Progenitor cell of endocrine pancreas (in vitro differentiated cells): ENCODE data around the gene PPP1R16B. TPM values are rescaled to one million over a fixed set of nuclear protein-coding genes. Genes with fewer than 3 reads are reported as not detected.

Experiments
- DNase-seq: peaks from one replicate; pipeline ENCODE4 v3.0.0; 2021; ENCODE audit warnings: low spot score; ENCODE audit not compliant: unreplicated experiment
- H3K27ac Mint-ChIP-seq: 2 replicates; pipeline ENCODE4 v1.8.0; 2021; ENCODE audit warnings: mild to moderate bottlenecking, moderate library complexity, mixed read lengths
- H3K27me3 Mint-ChIP-seq: 2 replicates; pipeline ENCODE4 v1.8.0; 2021; ENCODE audit warnings: mixed read lengths
- H3K36me3 Mint-ChIP-seq: 2 replicates; pipeline ENCODE4 v1.8.0; 2022; ENCODE audit warnings: mixed read lengths; ENCODE audit not compliant: insufficient read depth
- H3K4me1 Mint-ChIP-seq: 2 replicates; pipeline ENCODE4 v1.8.0; 2021; ENCODE audit warnings: low read depth, mixed read lengths
- H3K4me3 Mint-ChIP-seq: 2 replicates; pipeline ENCODE4 v1.8.0; 2021; ENCODE audit warnings: low read depth, mild to moderate bottlenecking, moderate library complexity, mixed read lengths
- H3K9me3 Mint-ChIP-seq: 2 replicates; pipeline ENCODE4 v1.8.0; 2021; ENCODE audit warnings: low read depth, mixed read lengths
- total RNA-seq: library from RNA; stranded (reverse); gene quantifications from 2 replicates; pipeline ENCODE4 v1.2.1, GENCODE V29; 2021
- TF ChIP-seq, protein P1 (sequence below): fragments of 200-600 bp; sonication (generic); IDR thresholded peaks from one replicate; pipeline ENCODE4 v1.5.0; 2021; ENCODE audit warnings: antibody characterized with exemption, mild to moderate bottlenecking; ENCODE audit not compliant: unreplicated experiment

PPP1R16B gene
- total RNA-seq, 1 donor from 2014 or later: not detected

GRCh38 chr20:38828514-38829295, 23.2 kb downstream of the PPP1R16B start:
- Mint-ChIP-seq H3K36me3 (no peaks in the 10 kb centered on the region), H3K4me3 (no peak overlapping the region), H3K27ac (no peak overlapping the region), H3K27me3 (peaks cover 9% of the 10 kb centered on the region), H3K4me1 (peaks cover 11% of the 10 kb centered on the region), H3K9me3 (no peaks in the 10 kb centered on the region)
- TF ChIP-seq, protein P1, sequence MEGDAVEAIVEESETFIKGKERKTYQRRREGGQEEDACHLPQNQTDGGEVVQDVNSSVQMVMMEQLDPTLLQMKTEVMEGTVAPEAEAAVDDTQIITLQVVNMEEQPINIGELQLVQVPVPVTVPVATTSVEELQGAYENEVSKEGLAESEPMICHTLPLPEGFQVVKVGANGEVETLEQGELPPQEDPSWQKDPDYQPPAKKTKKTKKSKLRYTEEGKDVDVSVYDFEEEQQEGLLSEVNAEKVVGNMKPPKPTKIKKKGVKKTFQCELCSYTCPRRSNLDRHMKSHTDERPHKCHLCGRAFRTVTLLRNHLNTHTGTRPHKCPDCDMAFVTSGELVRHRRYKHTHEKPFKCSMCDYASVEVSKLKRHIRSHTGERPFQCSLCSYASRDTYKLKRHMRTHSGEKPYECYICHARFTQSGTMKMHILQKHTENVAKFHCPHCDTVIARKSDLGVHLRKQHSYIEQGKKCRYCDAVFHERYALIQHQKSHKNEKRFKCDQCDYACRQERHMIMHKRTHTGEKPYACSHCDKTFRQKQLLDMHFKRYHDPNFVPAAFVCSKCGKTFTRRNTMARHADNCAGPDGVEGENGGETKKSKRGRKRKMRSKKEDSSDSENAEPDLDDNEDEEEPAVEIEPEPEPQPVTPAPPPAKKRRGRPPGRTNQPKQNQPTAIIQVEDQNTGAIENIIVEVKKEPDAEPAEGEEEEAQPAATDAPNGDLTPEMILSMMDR: no peak
- DNase-seq: no peak

GRCh38 chr20:38829296-38829875, 23.9 kb downstream of the PPP1R16B start:
- H3K27me3 Mint-ChIP-seq: peaks cover 5% of the 10 kb centered on the region
- DNase-seq: no peak
- TF ChIP-seq, protein P1: no peak
- H3K36me3 Mint-ChIP-seq: no peaks in the 10 kb centered on the region
- no peak overlapping the region for H3K4me3 Mint-ChIP-seq
- H3K9me3 Mint-ChIP-seq: no peaks in the 10 kb centered on the region
- peaks cover 11% of the 10 kb centered on the region for H3K4me1 Mint-ChIP-seq
- H3K27ac Mint-ChIP-seq: no peak overlapping the region

- H3K27me3 Mint-ChIP-seq: peaks cover 3% of the 10 kb centered on the region
- H3K9me3 Mint-ChIP-seq: no peaks in the 10 kb centered on the region
- H3K4me1 Mint-ChIP-seq: peaks cover 11% of the 10 kb centered on the region
- no peaks in the 10 kb centered on the region for H3K36me3 Mint-ChIP-seq
- no peak overlapping the region for H3K4me3 Mint-ChIP-seq
- H3K27ac Mint-ChIP-seq: no peak overlapping the region
- DNase-seq: no peak
- TF ChIP-seq, protein P1: no peak
Observed at GRCh38 chr20:38830356-38830755, 24.9 kb downstream of the PPP1R16B start.

DNA sequence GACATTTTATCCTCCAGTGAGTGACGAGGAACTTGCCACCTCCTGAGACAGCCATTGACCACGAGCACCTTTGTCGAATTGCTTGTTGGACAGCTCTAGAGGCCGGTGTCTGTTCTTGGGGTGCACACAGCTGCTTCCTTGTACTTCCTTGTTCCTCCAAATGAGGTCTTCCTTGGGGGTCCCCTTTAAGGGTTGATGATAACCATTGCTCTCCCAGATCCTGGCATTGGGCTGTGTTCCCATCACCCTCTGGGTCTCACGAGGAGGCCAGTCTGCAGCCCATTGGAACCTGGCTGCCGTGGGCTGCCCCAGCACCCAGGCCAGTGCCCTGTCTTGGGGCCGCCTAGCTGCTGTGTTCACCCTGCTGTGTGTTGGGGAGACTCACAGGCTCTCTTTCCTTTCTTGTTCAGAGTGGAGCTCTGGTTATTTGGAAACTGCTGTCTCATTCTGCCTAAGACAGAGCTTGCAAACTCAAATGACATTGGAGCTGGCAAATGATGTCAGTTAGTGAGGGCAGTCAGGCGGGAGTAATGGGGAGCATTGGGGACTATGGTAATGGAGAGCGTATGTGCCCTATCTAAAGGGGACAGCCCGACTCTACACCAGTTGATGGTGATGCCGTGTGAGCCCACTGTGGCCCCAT, 25.7 kb downstream of the PPP1R16B start:
- no peak overlapping the region for H3K4me3 Mint-ChIP-seq
- peaks cover 4% of the 10 kb centered on the region for H3K4me1 Mint-ChIP-seq
- no peak overlapping the region for H3K27ac Mint-ChIP-seq
- no peaks in the 10 kb centered on the region for H3K36me3 Mint-ChIP-seq
- no peak for DNase-seq
- H3K27me3 Mint-ChIP-seq: peaks cover 3% of the 10 kb centered on the region
- no peaks in the 10 kb centered on the region for H3K9me3 Mint-ChIP-seq
- TF ChIP-seq, protein P1: no peak

- Mint-ChIP-seq H3K4me3 (no peak overlapping the region), H3K27me3 (peaks cover 3% of the 10 kb centered on the region), H3K27ac (no peak overlapping the region), H3K36me3 (no peaks in the 10 kb centered on the region), H3K9me3 (no peaks in the 10 kb centered on the region), H3K4me1 (no peaks in the 10 kb centered on the region)
- TF ChIP-seq, protein P1: no peak
- no peak for DNase-seq
Observed at GRCh38 chr20:38831995-38832620, 26.6 kb downstream of the PPP1R16B start.
